ENCODE data around the gene HIBADH.

DNA sequence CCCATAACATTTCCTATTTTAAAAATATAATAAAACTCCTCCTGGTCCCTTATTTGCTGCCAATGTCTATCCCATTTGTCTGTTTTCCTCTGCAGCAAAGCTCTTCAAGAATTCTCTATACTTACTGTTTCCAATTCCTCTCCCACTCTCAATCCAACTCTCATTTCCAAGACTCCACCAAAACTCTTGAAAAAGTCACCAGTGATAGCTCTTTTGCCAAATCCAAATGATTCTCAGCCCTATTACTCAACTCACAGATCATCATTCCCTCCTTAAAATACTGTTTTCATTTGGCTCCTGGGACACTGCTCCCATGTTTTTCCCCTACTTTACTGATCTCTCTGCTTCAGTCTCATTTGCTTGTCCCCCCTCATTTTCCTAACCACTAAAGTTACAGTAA, 139.4 kb downstream of the HIBADH start:
- no peak for TF ChIP-seq CTCF (IDR thresholded peaks at IDR 0.05)
- no peak for TF ChIP-seq REST (IDR thresholded peaks at IDR 0.05; ENCODE audit: insufficient read depth in 1 of 2, low read depth in 2 of 2, low read length in 1 of 2)
- no peak for TF ChIP-seq POLR2AphosphoS5 (IDR thresholded peaks at IDR 0.05; ENCODE audit: low read depth, low read length)
- no peak for TF ChIP-seq SIN3A (IDR thresholded peaks at IDR 0.05; ENCODE audit: borderline replicate concordance, insufficient read depth, low read depth, low read length)

Measured in Panc1 (cell line).